Pancreas (tissue), 10 donors: ENCODE measurements around the gene EMSY. TPM values are rescaled to one million over a fixed set of nuclear protein-coding genes. Genes with fewer than 3 reads are reported as not detected.

ENCODE experiments used
- ATAC-seq, 4 donors: fragments of 200-7000 bp; cut with Tn5 transposase; one replicate each; pipeline versions ENCODE4 v1.8.0 to v1.9.1; 2020; ENCODE audit warnings: mild to moderate bottlenecking in 4 of 4, moderate library complexity in 4 of 4
- DNase-seq, 6 donors: peaks; one replicate each; pipeline ENCODE4 v3.0.0-alpha.2; 2020
- FAIRE-seq: peaks from 2 replicates; lab custom pipeline; 2012; peaks lifted over from hg19 to GRCh38; lab: Jason Lieb, UNC
- H3K27ac ChIP-seq, 4 donors: fragments of 200-600 bp; sonication (generic); 1 replicate in 3 of 4; 2 replicates in 1 of 4; pipeline versions ENCODE4 v1.5.0 to v1.8.0; 2020
- H3K27me3 ChIP-seq, 4 donors: fragments of 200-600 bp; one replicate each; pipeline ENCODE4 v1.8.0; 2021
- H3K36me3 ChIP-seq, 3 donors: fragments of 200-600 bp; sonication (generic) in 1 of 3; one replicate each; pipeline versions ENCODE4 v1.5.0 to v1.8.0; 2020 to 2021
- H3K4me1 ChIP-seq, 3 donors: fragments of 200-600 bp; one replicate each; pipeline ENCODE4 v1.8.0; 2021
- H3K4me3 ChIP-seq, 4 donors: fragments of 200-600 bp; sonication (generic) in 2 of 4; one replicate each; pipeline versions ENCODE4 v1.5.0 to v1.8.0; 2020 to 2021
- H3K9me3 ChIP-seq, 4 donors: fragments of 200-600 bp; one replicate each; pipeline ENCODE4 v1.8.0; 2021
- CTCF ChIP-seq, 4 donors: fragments of 200-600 bp; sonication (generic) in 3 of 4; IDR thresholded peaks; one replicate each; pipeline versions ENCODE4 v1.5.0 to v1.8.0; 2021; ENCODE audit warnings: antibody characterized with exemption in 4 of 4
- WGBS, 2 donors: extraction: QIAGEN DNeasy Blood & Tissue Kit; methylation state at CpG; one replicate each; pipeline ENCODE4 v1.1.7; 2013; 5-methylcytosine and 5-hydroxymethylcytosine counted together
- intact Hi-C, 3 donors: fragments of 100-400 bp; cut with DNase I; formaldehyde crosslinking; loops; one replicate each; pipeline versions ENCODE4 v1.11.1 to v1.14.2; 2022
- polyA plus RNA-seq, 2 donors: library from polyadenylated mRNA; stranded (reverse); fragments of 200-250 nt; gene quantifications; one replicate each; pipeline ENCODE4 v1.2.3, GENCODE V29; 2013
- total RNA-seq, 6 donors: library from RNA; stranded (reverse); fragmentation: NEBNext Ultra II Directional in 4 of 6; extraction: Animal tissue kit (Norgen Biotek cat#: 25700) in 4 of 6; gene quantifications; one replicate each; pipeline versions ENCODE4 v1.2.1 to v1.2.4, GENCODE V29; 2021 to 2023
- donor health status: healthy with polysubstance abuse.
- donor health status: DM: no; HTN: no; CAD: no; lungs with moderate emphysema.
- donor health status: DM: no; HTN: no; CAD: no.
- donor health status: control.
- donor health status: control.
- donor health status: Bipolar disorder and iron deficiency.
- donor health status: DM: yes; HTN: yes; CAD: no.
- donor health status: DM: no; HTN: no; CAD: no.
- donor health status: DM: no; HTN: no; CAD: no.
- donor health status: DM: yes; HTN: yes; CAD: no.

The EMSY gene
- total and polyA plus RNA-seq, 8 donors, result 4.6 to 14.0 (median 7.0) TPM

DNA sequence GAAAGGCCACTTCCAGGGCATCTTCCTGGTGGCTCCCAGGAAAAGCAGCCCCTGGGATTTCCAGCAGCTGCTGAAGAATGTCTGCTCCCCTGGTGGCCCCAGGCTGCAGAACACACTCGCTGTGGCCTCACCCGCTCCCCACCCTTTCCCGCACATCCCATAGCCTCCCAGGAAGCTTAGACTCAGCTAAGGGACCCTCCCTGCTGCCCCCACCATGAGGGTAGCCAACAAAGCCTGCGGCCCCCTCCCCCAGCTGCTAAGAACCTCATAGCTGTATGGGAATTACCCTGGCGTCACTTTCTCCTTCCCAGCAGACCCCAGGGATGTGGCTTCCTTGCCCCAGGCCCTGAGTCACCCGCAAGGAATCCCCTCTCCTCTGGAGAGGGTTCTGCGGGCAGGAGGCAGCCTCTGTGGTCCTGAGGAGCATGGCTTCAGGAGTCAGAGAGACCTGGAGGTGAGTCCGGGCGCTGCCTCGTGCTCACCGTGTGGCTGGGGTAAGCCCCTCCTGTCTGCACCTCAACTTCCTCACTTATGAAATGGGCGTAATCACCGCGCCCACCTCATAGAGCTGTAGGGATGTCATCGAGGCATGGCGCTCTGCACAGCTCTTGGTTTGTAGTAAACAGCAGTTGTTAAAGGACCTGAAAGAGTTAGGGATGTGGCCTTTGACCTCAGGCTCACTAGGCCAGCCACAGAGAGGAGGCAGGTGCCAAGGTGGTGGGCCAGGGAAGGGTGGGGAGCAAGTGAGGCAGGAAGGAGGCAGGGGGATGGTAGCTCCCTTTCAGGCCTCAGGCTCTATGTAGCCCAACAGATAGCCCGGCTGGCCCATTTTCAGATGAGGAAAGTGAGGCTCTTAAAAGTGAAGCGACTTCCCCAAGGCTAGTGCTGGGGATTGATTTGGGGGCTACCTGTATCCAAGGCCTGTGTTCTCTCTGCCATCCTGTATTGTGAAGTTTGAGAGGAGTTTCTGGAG is 154.5 kb downstream of the EMSY start:
- ATAC-seq (no peak), DNase-seq (no peak), FAIRE-seq (no peak)
- no peak overlapping the region for H3K27ac ChIP-seq
- no peaks in the 10 kb centered on the region for H3K36me3 ChIP-seq
- no peak overlapping the region for H3K4me3 ChIP-seq
- no peaks in the 10 kb centered on the region for H3K9me3 ChIP-seq
- no peaks in the 10 kb centered on the region for H3K27me3 ChIP-seq
- 88 to 89% methylated on average over 18 of the region's 18 CpGs for WGBS, 2 donors
- TF ChIP-seq CTCF (IDR thresholded peaks at IDR 0.05), result no peak
- H3K4me1 ChIP-seq, result no peaks in the 10 kb centered on the region
- intact Hi-C loops, result no loop called here

GRCh38 chr11:76600124-76600655 is 155.4 kb downstream of the EMSY start:
- DNase-seq, result no peak

GRCh38 chr11:76601272-76601671 is 156.5 kb downstream of the EMSY start:
- intact Hi-C loops, result no loop called here
- no peaks in the 10 kb centered on the region for H3K36me3 ChIP-seq
- no peaks in the 10 kb centered on the region for H3K27me3 ChIP-seq
- H3K4me1 ChIP-seq, result peaks cover 0 to 4% (median 0%) of the 10 kb centered on the region in 3 donors
- FAIRE-seq, result no peak
- WGBS, 2 donors, result 95% methylated on average over 7 of the region's 7 CpGs
- H3K9me3 ChIP-seq, result no peaks in the 10 kb centered on the region
- H3K27ac ChIP-seq, result no peak overlapping the region
- ATAC-seq, result no peak
- DNase-seq, result no peak
- H3K4me3 ChIP-seq, result no peak overlapping the region
- TF ChIP-seq CTCF (IDR thresholded peaks at IDR 0.05), result no peak

More at GRCh38 chr11:76600124-76600655, 155.4 kb downstream of the EMSY start:
- Histone ChIP-seq H3K9me3 (no peaks in the 10 kb centered on the region), H3K4me3 (no peak overlapping the region), H3K36me3 (no peaks in the 10 kb centered on the region), H3K27ac (no peak overlapping the region), H3K4me1 (peaks cover 0 to 4% (median 0%) of the 10 kb centered on the region in 3 donors), H3K27me3 (no peaks in the 10 kb centered on the region)
- intact Hi-C loops, result no loop called here
- TF ChIP-seq CTCF (IDR thresholded peaks at IDR 0.05), result no peak
- ATAC-seq (no peak), FAIRE-seq (no peak)
- WGBS, 2 donors, result 83 to 85% methylated on average over 10 of the region's 10 CpGs

GRCh38 chr11:76601724-76602123 is 156.9 kb downstream of the EMSY start:
- ATAC-seq, result no peak
- DNase-seq, result no peak

More at GRCh38 chr11:76601724-76602123, 156.9 kb downstream of the EMSY start:
- no peak overlapping the region for H3K4me3 ChIP-seq
- WGBS, 2 donors, result 66 to 100% methylated on average over 3 of the region's 3 CpGs
- peaks cover 0 to 4% (median 0%) of the 10 kb centered on the region in 3 donors for H3K4me1 ChIP-seq
- intact Hi-C loops, result no loop called here
- no peak for FAIRE-seq
- no peak for TF ChIP-seq CTCF (IDR thresholded peaks at IDR 0.05)
- H3K9me3 ChIP-seq, result no peaks in the 10 kb centered on the region
- no peaks in the 10 kb centered on the region for H3K27me3 ChIP-seq
- no peaks in the 10 kb centered on the region for H3K36me3 ChIP-seq
- H3K27ac ChIP-seq, result no peak overlapping the region
